ENCODE data around the gene CLTA.
A peak's percentile ranks its signal among the peaks of the same experiment; 100 is the strongest.
"Not testable (repeated sequence)": the region's sequence is repeated elsewhere in the genome, so short reads cannot be mapped to it uniquely, and the experiment has no call there.

Gene CLTA

DNA sequence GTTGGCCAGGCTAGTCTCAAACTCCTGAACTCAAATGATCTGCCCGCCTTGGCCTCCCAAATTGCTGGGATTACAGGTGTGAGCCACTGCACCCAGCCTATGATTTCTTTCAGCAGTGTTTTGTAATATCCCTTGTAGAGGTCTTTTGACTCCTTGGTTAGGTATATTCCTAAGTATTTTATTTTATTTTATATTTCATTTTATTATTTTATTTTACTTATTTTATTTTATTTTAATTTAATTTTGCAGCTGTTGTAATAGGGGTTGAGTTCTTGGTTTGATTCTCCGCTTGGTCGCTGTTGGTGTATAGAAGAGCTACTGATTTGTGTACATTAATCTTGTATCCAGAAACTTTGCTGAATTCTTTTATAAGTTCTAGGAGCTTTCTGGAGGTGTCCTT lies 49.0 kb downstream of the CLTA start:
- DNase-seq (ENCODE audit: low spot score): not testable (repeated sequence)

- DNase-seq (ENCODE audit: low spot score): no peak
Observed at GRCh38 chr9:36245906-36246305, 55.2 kb downstream of the CLTA start.

GRCh38 chr9:36247356-36247755 lies 56.6 kb downstream of the CLTA start:
- DNase-seq (ENCODE audit: low spot score): no peak

DNA sequence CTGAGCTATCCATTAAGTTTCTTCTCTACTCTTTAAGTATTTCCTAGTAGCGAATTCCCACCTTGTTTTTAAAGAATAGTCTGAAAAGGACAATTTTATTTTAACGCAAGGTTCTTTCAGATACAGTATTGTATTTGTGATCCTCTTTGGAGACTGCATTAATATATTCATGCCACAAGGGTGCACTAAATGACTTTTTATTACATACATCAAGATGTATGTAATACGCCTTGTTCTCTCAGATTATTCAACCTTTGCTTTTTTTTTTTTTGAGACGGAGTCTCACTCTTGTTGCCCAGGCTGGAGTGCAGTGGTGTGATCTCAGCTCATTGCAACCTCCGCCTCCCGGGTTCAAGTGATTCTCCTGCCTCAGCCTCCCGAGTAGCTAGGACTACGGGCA lies 57.3 kb downstream of the CLTA start:
- peak; percentile 22 for DNase-seq (ENCODE audit: low spot score)

- DNase-seq (ENCODE audit: low spot score): no peak
Observed at GRCh38 chr9:36249189-36249588, 58.5 kb downstream of the CLTA start.

- DNase-seq (ENCODE audit: low spot score): peak; percentile 38
Observed at GRCh38 chr9:36250079-36250478, 59.4 kb downstream of the CLTA start.

GRCh38 chr9:36251428-36251827 lies 60.7 kb downstream of the CLTA start:
- DNase-seq (ENCODE audit: low spot score): no peak

DNA sequence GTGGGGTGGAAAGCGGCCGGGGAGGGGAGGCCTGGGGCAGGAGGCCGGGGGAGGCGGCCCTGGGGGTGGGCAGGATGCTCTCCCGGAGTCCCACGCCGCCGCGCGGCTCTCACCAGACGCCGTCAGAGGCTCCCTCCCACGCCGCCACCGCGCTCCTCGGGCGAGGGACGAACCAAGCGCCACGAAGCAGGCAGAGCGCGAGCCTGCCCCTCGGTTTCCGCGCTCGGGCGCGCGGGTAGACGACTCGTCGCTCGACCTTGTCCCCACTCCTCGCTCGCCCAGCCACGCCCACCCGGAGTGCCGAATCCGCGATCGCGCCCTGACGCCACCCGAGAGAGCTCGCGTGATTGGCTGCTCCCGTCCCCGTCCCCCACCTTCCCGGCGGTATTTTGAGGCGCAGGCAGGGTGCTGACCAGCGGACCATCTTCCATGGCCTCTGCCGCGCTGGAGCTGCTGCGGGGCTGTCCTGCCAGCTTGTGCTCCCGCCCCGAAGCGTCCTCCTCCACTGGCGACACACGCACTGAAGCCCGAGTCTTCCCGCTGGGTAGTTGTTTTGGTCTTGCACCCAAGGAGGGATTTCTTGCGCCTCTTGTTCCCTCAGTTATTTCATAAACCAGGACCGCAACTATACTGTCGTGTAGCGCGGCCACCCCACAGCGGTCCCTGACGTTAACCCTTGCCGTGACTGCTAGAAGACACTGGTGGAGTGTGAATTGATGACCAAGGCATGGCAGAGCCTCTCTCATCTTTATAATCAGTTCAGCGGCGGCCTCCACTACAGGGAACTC lies 67.7 kb downstream of the CLTA start, which contains the start of gene GNE:
Gene GNE, minus strand, starts transcription at position 241 of the 788 bp plus-strand sequence. CDS start 9,093 bp downstream, outside the sequence.
- peak; percentile 93 for DNase-seq (ENCODE audit: low spot score)

- DNase-seq (ENCODE audit: low spot score): peak; percentile 14
Observed at GRCh38 chr9:36258996-36259533, 68.3 kb downstream of the CLTA start.

All from kidney tubule cell (primary cell).